ENCODE measurements around the gene CRYBG1. TPM values are rescaled to one million over a fixed set of nuclear protein-coding genes. Genes with fewer than 3 reads are reported as not detected.

The CRYBG1 gene
- total and polyA plus RNA-seq, 2 of the 4 experiments (the other 2 are of a cell fraction) = 0.38 to 1.1 TPM

DNA sequence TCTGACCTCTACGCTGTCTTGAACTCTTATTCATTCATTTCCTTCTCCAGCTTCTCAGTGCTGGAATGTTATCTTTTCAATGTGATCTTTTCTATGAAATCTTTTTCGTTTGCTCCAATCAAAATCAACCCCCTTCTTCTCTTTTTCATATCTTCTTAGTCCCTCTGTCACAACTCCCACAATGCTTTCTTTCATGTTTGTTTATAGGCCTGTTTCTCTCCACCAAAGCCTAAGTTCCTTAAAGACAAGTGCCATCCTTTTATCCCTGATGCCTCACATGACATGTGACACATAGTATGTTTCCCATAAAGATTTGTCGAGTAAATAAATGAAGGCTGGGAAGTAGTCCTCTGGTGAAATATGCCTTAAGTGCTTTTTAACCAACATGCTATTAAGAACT lies 38.1 kb downstream of the CRYBG1 start:
- no peak overlapping the region for H2AK5ac ChIP-seq (ENCODE audit: low read depth, low read length)
- no peak overlapping the region for H2BK20ac ChIP-seq (ENCODE audit: low read depth, low read length)
- no peak overlapping the region for H2BK120ac ChIP-seq (ENCODE audit: low read depth, low read length)
- TF ChIP-seq CEBPB (IDR thresholded peaks at IDR 0.05; ENCODE audit: low read depth, low read length) (no peak), MXI1 (IDR thresholded peaks at IDR 0.05; ENCODE audit: borderline replicate concordance, low read depth, low read length) (no peak), MAFK (IDR thresholded peaks at IDR 0.05; ENCODE audit: low read depth, low read length) (no peak), POLR2A (IDR thresholded peaks at IDR 0.05; ENCODE audit: low read depth, low read length) (no peak), FOS (IDR thresholded peaks at IDR 0.05; ENCODE audit: low read depth, low read length) (no peak)
- no peaks in the 10 kb centered on the region for H3K79me1 ChIP-seq (ENCODE audit: low read depth in 1 of 2, low read length in 2 of 2)
- no peak for DNase-seq
- dilution Hi-C loops (cut with HindIII; ENCODE audit: low sequenced_read_pairs, unreplicated experiment) (no loop called here), in situ Hi-C loops (cut with MboI; ENCODE audit: low sequenced_read_pairs) (no loop called here), intact Hi-C loops (cut with micrococcal nuclease) (no loop called here)
- peaks cover 2% of the 10 kb centered on the region; the same call in 1 of the 2 replicates for H3K27me3 ChIP-seq (ENCODE audit: control insufficient read depth, insufficient read depth, low read length)
- ATAC-seq (ENCODE audit: low read depth) = no peak
- no TSS peak for BruUV-seq (replicated peaks)
- peaks cover 2% of the 10 kb centered on the region; the same call in 1 of the 2 replicates for H3K9me3 ChIP-seq (ENCODE audit: control insufficient read depth, insufficient read depth, low read length)
- H3K23ac ChIP-seq (ENCODE audit: low read depth, low read length) = no peak overlapping the region
- no peaks in the 10 kb centered on the region for H4K20me1 ChIP-seq (ENCODE audit: insufficient read depth, low read length)
- H4K5ac ChIP-seq (ENCODE audit: low read depth, low read length) = no peak overlapping the region
- no peaks in the 10 kb centered on the region for H3K4me1 ChIP-seq (ENCODE audit: control insufficient read depth, insufficient read depth, low read length)
- ChIA-PET POLR2A (ENCODE audit: unreplicated experiment) (no interaction called here), CTCF (no interaction called here)
- H3K9me1 ChIP-seq (ENCODE audit: insufficient read depth, low read length) = no peaks in the 10 kb centered on the region
- H3K4me3 ChIP-seq (ENCODE audit: insufficient read depth, low read depth, low read length) = no peak overlapping the region
- no peaks in the 10 kb centered on the region for H3K36me3 ChIP-seq (ENCODE audit: control insufficient read depth, insufficient read depth, low read length)
- no peak overlapping the region for H4K91ac ChIP-seq (ENCODE audit: insufficient read depth, low read depth, low read length)
- H2BK5ac ChIP-seq (ENCODE audit: low read depth, low read length, poor library complexity, severe bottlenecking) = no peak overlapping the region
- no peak overlapping the region for H2AK9ac ChIP-seq (replicated peaks; ENCODE audit: low read depth, low read length, poor library complexity)
- no peak overlapping the region for H3K9ac ChIP-seq (ENCODE audit: low read depth, low read length)
- no peak overlapping the region for H3K4me2 ChIP-seq (ENCODE audit: low read depth, low read length)
- H3K4ac ChIP-seq (ENCODE audit: low read depth, low read length) = no peak overlapping the region
- no peak overlapping the region for H3K14ac ChIP-seq (replicated peaks; ENCODE audit: low read depth, low read length)
- H2AFZ ChIP-seq (replicated peaks; ENCODE audit: low read length, poor library complexity) = no peak overlapping the region
- WGBS, 2 experiments (ENCODE audit: extremely low coverage in 2 of 2, insufficient read length in 1 of 2) = 0% methylated on average over 1 of the region's 3 CpGs; no CpG with 5 or more reads in 1 of the 2 experiments
- no peak overlapping the region for H3K27ac ChIP-seq (ENCODE audit: insufficient read depth, low read length)
- no peak overlapping the region for H3K18ac ChIP-seq (ENCODE audit: low read depth, low read length)
- no peak overlapping the region for H2BK15ac ChIP-seq (ENCODE audit: low read depth, low read length)
- no peak overlapping the region for H3K56ac ChIP-seq (ENCODE audit: extremely low read depth, insufficient read depth, low read length)
- H4K8ac ChIP-seq (ENCODE audit: low read depth in 2 of 2, low read length in 2 of 2) = no peak overlapping the region

Measured in IMR-90 (cell line).